Measurements from ENCODE around the gene MAST1.
A peak's percentile ranks its signal among the peaks of the same experiment; 100 is the strongest.

Gene MAST1

DNA sequence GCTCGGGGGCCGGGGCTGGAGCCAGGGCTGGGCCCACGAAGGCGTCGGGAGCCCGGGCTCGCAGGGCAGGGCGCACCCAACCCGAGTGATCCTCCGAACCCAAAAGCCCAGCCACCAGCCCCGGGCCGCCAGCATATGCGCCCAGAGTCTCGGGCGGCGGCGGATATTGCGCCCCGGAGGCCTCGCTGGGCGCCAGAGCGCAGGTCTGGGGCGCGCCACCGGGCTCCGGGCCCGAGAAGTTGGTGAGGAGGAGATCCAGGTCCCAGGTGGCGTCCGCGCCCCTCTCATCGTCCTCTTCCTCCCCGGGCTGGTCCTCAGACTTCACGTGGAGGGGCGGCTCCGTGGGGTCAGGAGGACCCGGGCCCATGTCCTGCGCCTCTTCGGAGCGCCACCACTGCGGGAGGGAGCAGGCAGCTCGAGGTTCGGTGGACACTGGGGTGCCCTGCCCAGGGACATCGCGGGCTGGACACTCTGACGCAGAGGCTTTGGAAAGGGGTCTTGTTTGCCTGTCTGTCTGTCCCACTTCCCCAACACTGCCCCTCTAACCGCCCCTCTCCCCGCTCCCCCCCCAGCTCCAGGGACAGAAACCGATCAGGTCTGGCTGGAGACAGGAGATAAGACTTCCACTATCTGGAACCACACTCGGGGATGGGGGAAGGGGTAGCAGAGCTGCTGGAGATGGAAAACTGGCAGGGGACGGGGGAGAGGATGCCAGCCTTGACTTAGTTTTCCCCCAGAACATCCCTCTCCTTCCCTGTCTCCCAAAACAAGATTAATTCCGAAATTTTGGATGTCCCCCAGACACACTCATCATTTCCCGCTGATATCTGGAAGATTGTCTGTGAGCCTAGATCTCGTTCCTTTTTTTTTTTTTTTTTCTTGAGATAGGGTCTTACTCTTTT is 47.7 kb downstream of the MAST1 start:
- TF ChIP-seq, protein P1, sequence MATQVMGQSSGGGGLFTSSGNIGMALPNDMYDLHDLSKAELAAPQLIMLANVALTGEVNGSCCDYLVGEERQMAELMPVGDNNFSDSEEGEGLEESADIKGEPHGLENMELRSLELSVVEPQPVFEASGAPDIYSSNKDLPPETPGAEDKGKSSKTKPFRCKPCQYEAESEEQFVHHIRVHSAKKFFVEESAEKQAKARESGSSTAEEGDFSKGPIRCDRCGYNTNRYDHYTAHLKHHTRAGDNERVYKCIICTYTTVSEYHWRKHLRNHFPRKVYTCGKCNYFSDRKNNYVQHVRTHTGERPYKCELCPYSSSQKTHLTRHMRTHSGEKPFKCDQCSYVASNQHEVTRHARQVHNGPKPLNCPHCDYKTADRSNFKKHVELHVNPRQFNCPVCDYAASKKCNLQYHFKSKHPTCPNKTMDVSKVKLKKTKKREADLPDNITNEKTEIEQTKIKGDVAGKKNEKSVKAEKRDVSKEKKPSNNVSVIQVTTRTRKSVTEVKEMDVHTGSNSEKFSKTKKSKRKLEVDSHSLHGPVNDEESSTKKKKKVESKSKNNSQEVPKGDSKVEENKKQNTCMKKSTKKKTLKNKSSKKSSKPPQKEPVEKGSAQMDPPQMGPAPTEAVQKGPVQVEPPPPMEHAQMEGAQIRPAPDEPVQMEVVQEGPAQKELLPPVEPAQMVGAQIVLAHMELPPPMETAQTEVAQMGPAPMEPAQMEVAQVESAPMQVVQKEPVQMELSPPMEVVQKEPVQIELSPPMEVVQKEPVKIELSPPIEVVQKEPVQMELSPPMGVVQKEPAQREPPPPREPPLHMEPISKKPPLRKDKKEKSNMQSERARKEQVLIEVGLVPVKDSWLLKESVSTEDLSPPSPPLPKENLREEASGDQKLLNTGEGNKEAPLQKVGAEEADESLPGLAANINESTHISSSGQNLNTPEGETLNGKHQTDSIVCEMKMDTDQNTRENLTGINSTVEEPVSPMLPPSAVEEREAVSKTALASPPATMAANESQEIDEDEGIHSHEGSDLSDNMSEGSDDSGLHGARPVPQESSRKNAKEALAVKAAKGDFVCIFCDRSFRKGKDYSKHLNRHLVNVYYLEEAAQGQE (IDR thresholded peaks at IDR 0.05; ENCODE audit: insufficient replicate concordance, low read depth), result no peak
- TF ChIP-seq POLR2AphosphoS5 (IDR thresholded peaks at IDR 0.05; ENCODE audit: low read depth), result no peak
- no peak for TF ChIP-seq CTCF (IDR thresholded peaks at IDR 0.05; ENCODE audit: insufficient read depth, low read length)
- no peak for TF ChIP-seq GABPA (IDR thresholded peaks at IDR 0.05; ENCODE audit: low read depth)
- no peak for TF ChIP-seq SPI1 (IDR thresholded peaks at IDR 0.05; ENCODE audit: borderline replicate concordance, low read depth)
- peak overlapping the region; percentile 66 for H3K27ac ChIP-seq (replicated peaks)
- peak overlapping the region; percentile 45 for H3K4me3 ChIP-seq (replicated peaks; ENCODE audit: insufficient read depth, low read length)
- no peak for DNase-seq (ENCODE audit: low read depth in 1 of 2, low spot score in 1 of 2)
- no peaks in the 10 kb centered on the region for H3K27me3 ChIP-seq (ENCODE audit: insufficient read depth, poor library complexity, severe bottlenecking)

- DNase-seq (ENCODE audit: low read depth in 1 of 2, low spot score in 1 of 2), result no peak
- Histone ChIP-seq H3K27ac (replicated peaks) (no peak overlapping the region), H3K4me3 (replicated peaks; ENCODE audit: insufficient read depth, low read length) (no peak overlapping the region), H3K27me3 (ENCODE audit: insufficient read depth, poor library complexity, severe bottlenecking) (no peaks in the 10 kb centered on the region)
- no peak for TF ChIP-seq SPI1 (IDR thresholded peaks at IDR 0.05; ENCODE audit: borderline replicate concordance, low read depth)
- no peak for TF ChIP-seq POLR2AphosphoS5 (IDR thresholded peaks at IDR 0.05; ENCODE audit: low read depth)
- TF ChIP-seq CTCF (IDR thresholded peaks at IDR 0.05; ENCODE audit: insufficient read depth, low read length), result no peak
- TF ChIP-seq GABPA (IDR thresholded peaks at IDR 0.05; ENCODE audit: low read depth), result no peak
- TF ChIP-seq, protein P1 (IDR thresholded peaks at IDR 0.05; ENCODE audit: insufficient replicate concordance, low read depth), result no peak
These were observed 48.3 kb downstream of the MAST1 start for GRCh38 chr19:12886651-12886968.

GRCh38 chr19:12886969-12887747 is 48.8 kb downstream of the MAST1 start, which contains the start of gene KLF1:
KLF1 (minus strand) TSS chr19:12887201; CDS start chr19:12887140, 61 bp downstream.
- Histone ChIP-seq H3K27ac (replicated peaks) (peak within 1 kb of the TSS; percentile 66; the same call in 1 of the 2 replicates), H3K4me3 (replicated peaks; ENCODE audit: insufficient read depth, low read length) (peak within 1 kb of the TSS; percentile 45; the same call in 1 of the 2 replicates), H3K27me3 (ENCODE audit: insufficient read depth, poor library complexity, severe bottlenecking) (no peaks in the 10 kb centered on the region)
- DNase-seq (ENCODE audit: low read depth in 1 of 2, low spot score in 1 of 2), result no peak
- TF ChIP-seq POLR2AphosphoS5 (IDR thresholded peaks at IDR 0.05; ENCODE audit: low read depth) (no peak), GABPA (IDR thresholded peaks at IDR 0.05; ENCODE audit: low read depth) (no peak), CTCF (IDR thresholded peaks at IDR 0.05; ENCODE audit: insufficient read depth, low read length) (no peak), SPI1 (IDR thresholded peaks at IDR 0.05; ENCODE audit: borderline replicate concordance, low read depth) (no peak)
- TF ChIP-seq, protein P1 (IDR thresholded peaks at IDR 0.05; ENCODE audit: insufficient replicate concordance, low read depth), result no peak
